GM13977 (cell line): Measurements from ENCODE around the gene ENPEP.
"Not testable (repeated sequence)": the region's sequence is repeated elsewhere in the genome, so short reads cannot be mapped to it uniquely, and the experiment has no call there.

Source experiments
- DNase-seq: peaks from one replicate; pipeline ENCODE4 v3.0.0; 2012; ENCODE audit warnings: low spot score
- CTCF ChIP-seq: IDR thresholded peaks from 2 replicates; pipeline ENCODE4 v1.5.1; 2012; ENCODE audit warnings: mild to moderate bottlenecking, control low read depth; ENCODE audit not compliant: insufficient read depth; ENCODE audit errors: extremely low read depth, missing control alignments
- in situ Hi-C: fragments of 300-500 bp; cut with MboI; formaldehyde crosslinking; loops from one replicate; pipeline ENCODE4 v1.12.0; 2022; ENCODE audit warnings: low sequenced_read_pairs, low pct_unique_long_range_greater_than_20kb, mixed read lengths, inconsistent platforms; ENCODE audit not compliant: unreplicated experiment

The ENPEP gene

GRCh38 chr4:110486256-110486655 is 10.3 kb downstream of the ENPEP start:
- TF ChIP-seq CTCF = no peak
- no peak for DNase-seq
- in situ Hi-C loops = no loop called here

- in situ Hi-C loops, DNase-seq: not testable (repeated sequence)
Observed at GRCh38 chr4:110486850-110487249, 10.9 kb downstream of the ENPEP start.

- TF ChIP-seq CTCF = no peak
- in situ Hi-C loops = no loop called here
Observed at GRCh38 chr4:110487873-110488272, 11.9 kb downstream of the ENPEP start.

GRCh38 chr4:110489901-110490508 is 14.1 kb downstream of the ENPEP start:
- in situ Hi-C loops = no loop called here
- TF ChIP-seq CTCF = no peak
- no peak for DNase-seq

More at GRCh38 chr4:110487873-110488272, 11.9 kb downstream of the ENPEP start:
- DNase-seq = peak; percentile 16

DNA sequence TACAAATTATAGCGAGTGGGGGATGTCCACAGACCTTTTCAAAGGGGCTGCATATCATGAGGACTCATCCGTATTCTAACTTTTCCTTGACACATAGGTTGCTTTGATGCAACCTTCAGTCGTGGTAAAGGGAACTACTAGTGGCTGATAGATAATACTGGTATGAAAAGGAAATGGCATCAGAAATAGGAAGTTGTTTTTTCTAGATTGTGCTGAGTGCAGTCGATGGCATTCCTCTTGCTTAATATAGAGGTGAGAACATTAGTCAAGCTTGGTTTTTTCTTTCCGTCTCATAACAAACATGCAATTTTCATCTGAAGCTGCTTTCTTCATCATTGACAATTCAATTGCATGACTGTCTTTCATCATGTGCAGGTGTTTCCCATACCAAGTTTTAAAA is 16.6 kb downstream of the ENPEP start:
- no peak for DNase-seq
- in situ Hi-C loops = no loop called here
- no peak for TF ChIP-seq CTCF

DNA sequence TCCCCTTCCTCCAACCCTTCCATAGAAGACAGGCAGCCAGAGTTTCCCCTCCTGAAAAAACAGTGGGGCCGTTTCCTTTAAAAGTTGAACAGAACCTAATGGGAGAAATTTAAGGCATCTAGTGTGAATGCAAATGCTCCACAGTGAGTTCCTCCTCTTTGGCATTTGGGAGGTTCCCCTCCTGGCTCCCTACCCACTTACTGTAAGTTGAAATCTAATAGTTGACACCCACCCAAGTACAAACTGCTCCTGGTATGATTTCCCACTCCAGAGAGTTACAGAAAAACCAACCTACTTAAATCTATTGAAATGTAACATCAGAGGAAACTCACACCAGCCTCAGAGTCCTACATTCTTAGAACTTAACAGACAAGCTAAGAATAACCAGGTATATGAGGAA is 17.6 kb downstream of the ENPEP start:
- in situ Hi-C loops = no loop called here
- TF ChIP-seq CTCF = no peak
- DNase-seq = no peak

DNA sequence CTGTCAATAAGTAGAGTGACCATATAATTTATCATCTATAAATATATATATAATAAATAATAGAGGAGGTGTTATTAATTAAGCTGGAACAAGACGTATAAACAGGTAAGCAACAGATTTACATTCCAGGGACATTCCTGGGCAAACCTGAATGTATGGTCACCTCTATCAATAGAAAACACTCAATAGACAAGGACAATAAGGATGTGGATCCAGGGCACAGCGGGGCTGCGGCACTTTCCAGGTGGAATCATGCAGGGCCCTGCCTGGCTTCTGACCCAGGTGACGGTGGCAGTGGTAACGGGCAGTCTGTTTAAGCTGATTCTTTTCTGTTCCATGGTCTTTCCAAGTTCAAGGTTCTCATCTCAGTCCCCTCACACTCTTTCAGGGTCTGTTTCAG is 22.5 kb downstream of the ENPEP start:
- DNase-seq = no peak
- in situ Hi-C loops = no loop called here
- TF ChIP-seq CTCF = no peak
